ENCODE results near the gene KCNH8. TPM values are rescaled to one million over a fixed set of nuclear protein-coding genes. Genes with fewer than 3 reads are reported as not detected.
"Not testable (repeated sequence)": the region's sequence is repeated elsewhere in the genome, so short reads cannot be mapped to it uniquely, and the experiment has no call there.

Gene KCNH8
- total RNA-seq (2022) (0.07 TPM in 1 of 2 replicates, not detected in the other), Bru-seq, nascent RNA (percentile 12 among the genes with signal in this experiment), BruChase-seq, experiment 1, labeled RNA remaining after a 6-hour chase (percentile 5 among the genes with signal in this experiment), BruChase-seq, experiment 2, labeled RNA remaining after a 2-hour chase (percentile 8 among the genes with signal in this experiment)
- long read RNA-seq, result 0 reads

- no TSS peak for BruUV-seq (replicated peaks)
- H3K27ac Mint-ChIP-seq (ENCODE audit: low read depth, unreplicated experiment), result no peak within 1 kb of the TSS
- peaks cover 30% of the 10 kb centered on the region for H3K27me3 Mint-ChIP-seq (ENCODE audit: insufficient read depth, unreplicated experiment)
- no peak for TF ChIP-seq CTCF (IDR thresholded peaks at IDR 0.05; ENCODE audit: unreplicated experiment)
- ChIA-PET POLR2A (no interaction called here), CTCF (interaction anchor here (0.7 kb wide), 1 partner anchor 265 kb away, joined by 3 read pairs; no protein-coding TSS in a partner anchor)
- no peaks in the 10 kb centered on the region for H3K9me3 Mint-ChIP-seq (ENCODE audit: unreplicated experiment)
- intact Hi-C loops (cut with micrococcal nuclease), result no loop called here
- no peaks in the 10 kb centered on the region for H3K36me3 Mint-ChIP-seq (ENCODE audit: insufficient read depth, unreplicated experiment)
- H3K4me1 Mint-ChIP-seq (ENCODE audit: insufficient read depth, unreplicated experiment), result peaks cover 6% of the 10 kb centered on the region
- peak within 1 kb of the TSS; percentile 72 for H3K4me3 Mint-ChIP-seq (ENCODE audit: unreplicated experiment)
- DNase-seq (ENCODE audit: unreplicated experiment), result no peak
Observed at GRCh38 chr3:19147905-19148767, at the start of gene KCNH8. Gene KCNH8 (plus strand): TSS chr3:19148510. CDS start chr3:19148720, 210 bp downstream.

- POLR2A ChIA-PET; H3K9me3 Mint-ChIP-seq (ENCODE audit: unreplicated experiment); H3K27me3 Mint-ChIP-seq (ENCODE audit: insufficient read depth, unreplicated experiment); H3K4me1 Mint-ChIP-seq (ENCODE audit: insufficient read depth, unreplicated experiment); BruUV-seq (replicated peaks); DNase-seq (ENCODE audit: unreplicated experiment); intact Hi-C loops (cut with micrococcal nuclease); CTCF ChIA-PET; H3K36me3 Mint-ChIP-seq (ENCODE audit: insufficient read depth, unreplicated experiment); H3K4me3 Mint-ChIP-seq (ENCODE audit: unreplicated experiment); H3K27ac Mint-ChIP-seq (ENCODE audit: low read depth, unreplicated experiment): not testable (repeated sequence)
Observed at GRCh38 chr3:19102654-19103290, 45.5 kb upstream of the KCNH8 start.

GRCh38 chr3:19103510-19103909 lies 44.8 kb upstream of the KCNH8 start:
- Mint-ChIP-seq H3K27ac (ENCODE audit: low read depth, unreplicated experiment) (no peak overlapping the region), H3K4me1 (ENCODE audit: insufficient read depth, unreplicated experiment) (no peaks in the 10 kb centered on the region), H3K4me3 (ENCODE audit: unreplicated experiment) (no peak overlapping the region), H3K9me3 (ENCODE audit: unreplicated experiment) (no peaks in the 10 kb centered on the region), H3K27me3 (ENCODE audit: insufficient read depth, unreplicated experiment) (no peaks in the 10 kb centered on the region), H3K36me3 (ENCODE audit: insufficient read depth, unreplicated experiment) (no peaks in the 10 kb centered on the region)
- ChIA-PET CTCF (no interaction called here), POLR2A (no interaction called here)
- BruUV-seq (replicated peaks), result no TSS peak
- DNase-seq (ENCODE audit: unreplicated experiment), result no peak
- no peak for TF ChIP-seq CTCF (IDR thresholded peaks at IDR 0.05; ENCODE audit: unreplicated experiment)
- intact Hi-C loops (cut with micrococcal nuclease), result no loop called here

- Mint-ChIP-seq H3K4me1 (ENCODE audit: insufficient read depth, unreplicated experiment) (no peaks in the 10 kb centered on the region), H3K36me3 (ENCODE audit: insufficient read depth, unreplicated experiment) (no peaks in the 10 kb centered on the region), H3K27me3 (ENCODE audit: insufficient read depth, unreplicated experiment) (peaks cover 5% of the 10 kb centered on the region), H3K4me3 (ENCODE audit: unreplicated experiment) (no peak overlapping the region), H3K27ac (ENCODE audit: low read depth, unreplicated experiment) (no peak overlapping the region), H3K9me3 (ENCODE audit: unreplicated experiment) (no peaks in the 10 kb centered on the region)
- intact Hi-C loops (cut with micrococcal nuclease), result no loop called here
- BruUV-seq (replicated peaks), result no TSS peak
- CTCF ChIA-PET, result no interaction called here
- no peak for DNase-seq (ENCODE audit: unreplicated experiment)
- no peak for TF ChIP-seq CTCF (IDR thresholded peaks at IDR 0.05; ENCODE audit: unreplicated experiment)
- POLR2A ChIA-PET, result no interaction called here
Observed at GRCh38 chr3:19104459-19104858, 43.9 kb upstream of the KCNH8 start.

Measured in MCF 10A (cell line).